Spleen (tissue), 7 donors: ENCODE results near the gene EPHB1.

Experiments used
- POLR2A ChIP-seq, 3 donors: fragments of 450-650 bp; IDR thresholded peaks; one replicate each; pipeline ENCODE4 v1.5.1; 2017; ENCODE audit warnings: antibody characterized with exemption in 3 of 3, mild to moderate bottlenecking in 1 of 3
- POLR2AphosphoS5 ChIP-seq, 3 donors: sonication (generic); formaldehyde crosslinking; IDR thresholded peaks; one replicate each; pipeline ENCODE4 v1.5.1; 2017; ENCODE audit warnings: antibody characterized with exemption in 3 of 3
- TF ChIP-seq, protein P1 (sequence below), 11 experiments: fragments of 200-600 bp in 7 of 11; fragments of 450-650 bp in 4 of 11; sonication (generic) in 4 of 11; IDR thresholded peaks in 8 of 11; conservative IDR thresholded peaks in 3 of 11; 1 replicate in 7 of 11; 2 replicates in 4 of 11; pipeline versions ENCODE4 v1.4.0 to v1.8.0; 2016 to 2021; ENCODE audit warnings: antibody characterized with exemption in 11 of 11, inconsistent platforms in 4 of 11, mild to moderate bottlenecking in 1 of 11
- donor health status: DM: no; HTN: no; CAD: no; lungs with moderate emphysema.
- donor health status: DM: no; HTN: no; CAD: no.
- donor health status: DM: no; HTN: no; CAD: no.

GRCh38 chr3:134792700-134793099 lies 2.4 kb upstream of the EPHB1 start:
- TF ChIP-seq, protein P1, sequence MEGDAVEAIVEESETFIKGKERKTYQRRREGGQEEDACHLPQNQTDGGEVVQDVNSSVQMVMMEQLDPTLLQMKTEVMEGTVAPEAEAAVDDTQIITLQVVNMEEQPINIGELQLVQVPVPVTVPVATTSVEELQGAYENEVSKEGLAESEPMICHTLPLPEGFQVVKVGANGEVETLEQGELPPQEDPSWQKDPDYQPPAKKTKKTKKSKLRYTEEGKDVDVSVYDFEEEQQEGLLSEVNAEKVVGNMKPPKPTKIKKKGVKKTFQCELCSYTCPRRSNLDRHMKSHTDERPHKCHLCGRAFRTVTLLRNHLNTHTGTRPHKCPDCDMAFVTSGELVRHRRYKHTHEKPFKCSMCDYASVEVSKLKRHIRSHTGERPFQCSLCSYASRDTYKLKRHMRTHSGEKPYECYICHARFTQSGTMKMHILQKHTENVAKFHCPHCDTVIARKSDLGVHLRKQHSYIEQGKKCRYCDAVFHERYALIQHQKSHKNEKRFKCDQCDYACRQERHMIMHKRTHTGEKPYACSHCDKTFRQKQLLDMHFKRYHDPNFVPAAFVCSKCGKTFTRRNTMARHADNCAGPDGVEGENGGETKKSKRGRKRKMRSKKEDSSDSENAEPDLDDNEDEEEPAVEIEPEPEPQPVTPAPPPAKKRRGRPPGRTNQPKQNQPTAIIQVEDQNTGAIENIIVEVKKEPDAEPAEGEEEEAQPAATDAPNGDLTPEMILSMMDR (IDR thresholded peaks at IDR 0.05 in 8 of 11, conservative IDR thresholded peaks at IDR 0.05 in 3 of 11), result no peak
- TF ChIP-seq POLR2A (IDR thresholded peaks at IDR 0.05), result no peak
- TF ChIP-seq POLR2AphosphoS5 (IDR thresholded peaks at IDR 0.05), result no peak
